Skeletal muscle cell (primary cell): Measurements from ENCODE around the gene LRIG2.

Experiments
- DNase-seq: peaks from one replicate; pipeline ENCODE4 v3.0.0-alpha.2; 2010; ENCODE audit warnings: low read depth
- H3K4me3 ChIP-seq: 2 replicates; pipeline ENCODE4 v1.5.1; 2011; ENCODE audit warnings: low read depth, mild to moderate bottlenecking, control low read depth, low read length, moderate library complexity

The LRIG2 gene

GRCh38 chr1:113123737-113124136, 50.7 kb downstream of the LRIG2 start:
- DNase-seq, result no peak
- H3K4me3 ChIP-seq, result no peak overlapping the region

GRCh38 chr1:113124366-113124765, 51.4 kb downstream of the LRIG2 start:
- DNase-seq, result no peak
- H3K4me3 ChIP-seq, result no peak overlapping the region

- no peak for DNase-seq
- no peak overlapping the region for H3K4me3 ChIP-seq
Observed at GRCh38 chr1:113125517-113125916, 52.5 kb downstream of the LRIG2 start.

- no peak for DNase-seq
- no peak overlapping the region for H3K4me3 ChIP-seq
Observed at GRCh38 chr1:113126207-113126606, 53.2 kb downstream of the LRIG2 start.

- no peak for DNase-seq
Observed at GRCh38 chr1:113128116-113128515, 55.1 kb downstream of the LRIG2 start.

GRCh38 chr1:113129529-113130185, 56.7 kb downstream of the LRIG2 start:
- DNase-seq, result no peak
- H3K4me3 ChIP-seq, result no peak overlapping the region

More at GRCh38 chr1:113128116-113128515, 55.1 kb downstream of the LRIG2 start:
- no peak overlapping the region for H3K4me3 ChIP-seq

- no peak overlapping the region for H3K4me3 ChIP-seq
- DNase-seq, result no peak
Observed at GRCh38 chr1:113133038-113133437, 60.0 kb downstream of the LRIG2 start.

- no peak overlapping the region for H3K4me3 ChIP-seq
- no peak for DNase-seq
Observed at GRCh38 chr1:113133759-113134158, 60.8 kb downstream of the LRIG2 start.

- no peak for DNase-seq
- no peak overlapping the region for H3K4me3 ChIP-seq
Observed at GRCh38 chr1:113135460-113135859, 62.5 kb downstream of the LRIG2 start.

- no peak overlapping the region for H3K4me3 ChIP-seq
- DNase-seq, result no peak
Observed at GRCh38 chr1:113136476-113136875, 63.5 kb downstream of the LRIG2 start.

- no peak for DNase-seq
Observed at GRCh38 chr1:113137563-113137962, 64.6 kb downstream of the LRIG2 start.

GRCh38 chr1:113138778-113139177, 65.8 kb downstream of the LRIG2 start:
- H3K4me3 ChIP-seq, result no peak overlapping the region
- no peak for DNase-seq

More at GRCh38 chr1:113137563-113137962, 64.6 kb downstream of the LRIG2 start:
- no peak overlapping the region for H3K4me3 ChIP-seq

- H3K4me3 ChIP-seq, result no peak overlapping the region
- no peak for DNase-seq
Observed at GRCh38 chr1:113140176-113140575, 67.2 kb downstream of the LRIG2 start.

GRCh38 chr1:113140588-113141446, 67.8 kb downstream of the LRIG2 start:
- H3K4me3 ChIP-seq, result no peak overlapping the region
- DNase-seq, result no peak

GRCh38 chr1:113141650-113142473, 68.9 kb downstream of the LRIG2 start:
- no peak for DNase-seq
- no peak overlapping the region for H3K4me3 ChIP-seq

- H3K4me3 ChIP-seq, result no peak overlapping the region
- DNase-seq, result no peak
Observed at GRCh38 chr1:113142791-113143190, 69.8 kb downstream of the LRIG2 start.

- no peak for DNase-seq
- H3K4me3 ChIP-seq, result no peak overlapping the region
Observed at GRCh38 chr1:113146242-113147072, 73.5 kb downstream of the LRIG2 start.

- no peak overlapping the region for H3K4me3 ChIP-seq
Observed at GRCh38 chr1:113147073-113147625, 74.2 kb downstream of the LRIG2 start.

GRCh38 chr1:113147826-113148225, 74.8 kb downstream of the LRIG2 start:
- H3K4me3 ChIP-seq, result no peak overlapping the region
- no peak for DNase-seq

More at GRCh38 chr1:113147073-113147625, 74.2 kb downstream of the LRIG2 start:
- no peak for DNase-seq
